Superior temporal gyrus (tissue), 1 donor: Measurements from ENCODE around the gene CLEC16A.

ENCODE experiments used
- DNase-seq: peaks from one replicate; pipeline ENCODE4 v3.0.0-alpha.2; 2016; ENCODE audit errors: extremely low spot score

The CLEC16A gene

GRCh38 chr16:11174141-11174540 is 229.8 kb downstream of the CLEC16A start:
- no peak for DNase-seq

GRCh38 chr16:11175106-11175786 is 230.9 kb downstream of the CLEC16A start:
- no peak for DNase-seq

GRCh38 chr16:11175787-11176341 is 231.5 kb downstream of the CLEC16A start:
- no peak for DNase-seq

GRCh38 chr16:11177578-11178160 is 233.3 kb downstream of the CLEC16A start:
- no peak for DNase-seq

- no peak for DNase-seq
These were observed 234.1 kb downstream of the CLEC16A start for GRCh38 chr16:11178424-11178823.

- DNase-seq = no peak
These were observed 235.2 kb downstream of the CLEC16A start for GRCh38 chr16:11179574-11179973.

GRCh38 chr16:11180489-11180888 is 236.1 kb downstream of the CLEC16A start:
- DNase-seq = no peak

- no peak for DNase-seq
These were observed 237.0 kb downstream of the CLEC16A start for GRCh38 chr16:11181242-11181898.

- peak; percentile 21 for DNase-seq
These were observed 237.5 kb downstream of the CLEC16A start for GRCh38 chr16:11181899-11182279.

- no peak for DNase-seq
These were observed 238.0 kb downstream of the CLEC16A start for GRCh38 chr16:11182411-11182810.

- no peak for DNase-seq
These were observed 238.9 kb downstream of the CLEC16A start for GRCh38 chr16:11183035-11183812.

GRCh38 chr16:11183951-11184350 is 239.6 kb downstream of the CLEC16A start:
- DNase-seq = no peak

- no peak for DNase-seq
These were observed 243.2 kb downstream of the CLEC16A start for GRCh38 chr16:11187522-11188023.

- no peak for DNase-seq
These were observed 244.7 kb downstream of the CLEC16A start for GRCh38 chr16:11188801-11189740.

- no peak for DNase-seq
These were observed 246.5 kb downstream of the CLEC16A start for GRCh38 chr16:11190588-11191560.

- DNase-seq = no peak
These were observed 247.3 kb downstream of the CLEC16A start for GRCh38 chr16:11191665-11192064.

GRCh38 chr16:11193494-11193893 is 249.1 kb downstream of the CLEC16A start:
- no peak for DNase-seq

- no peak for DNase-seq
These were observed 250.5 kb downstream of the CLEC16A start for GRCh38 chr16:11194913-11195312.

GRCh38 chr16:11196286-11196828 is 252.0 kb downstream of the CLEC16A start:
- no peak for DNase-seq
